Inferior parietal cortex (tissue), 1 donor: Measurements from ENCODE around the gene RFLNA.
A peak's percentile ranks its signal among the peaks of the same experiment; 100 is the strongest.
"Not testable (repeated sequence)": the region's sequence is repeated elsewhere in the genome, so short reads cannot be mapped to it uniquely, and the experiment has no call there.

ENCODE experiments used
- DNase-seq: peaks from one replicate; pipeline ENCODE4 v3.0.0-alpha.2; 2016; ENCODE audit errors: extremely low spot score

RFLNA gene

GRCh38 chr12:124319368-124320050, 24.6 kb downstream of the RFLNA start:
- no peak for DNase-seq

GRCh38 chr12:124321040-124321481, 26.2 kb downstream of the RFLNA start:
- DNase-seq, result peak; percentile 68

- no peak for DNase-seq
Observed at GRCh38 chr12:124321556-124322270, 26.8 kb downstream of the RFLNA start.

- DNase-seq, result no peak
Observed at GRCh38 chr12:124322271-124322998, 27.5 kb downstream of the RFLNA start.

GRCh38 chr12:124322999-124323328, 28.1 kb downstream of the RFLNA start:
- DNase-seq, result not testable (repeated sequence)

GRCh38 chr12:124323771-124324530, 29.1 kb downstream of the RFLNA start:
- DNase-seq, result no peak

- no peak for DNase-seq
Observed at GRCh38 chr12:124324803-124325705, 30.2 kb downstream of the RFLNA start.

- DNase-seq, result no peak
Observed at GRCh38 chr12:124326104-124326503, 31.2 kb downstream of the RFLNA start.

GRCh38 chr12:124326871-124327270, 32.0 kb downstream of the RFLNA start:
- no peak for DNase-seq

GRCh38 chr12:124327362-124328043, 32.6 kb downstream of the RFLNA start:
- no peak for DNase-seq

- DNase-seq, result no peak
Observed at GRCh38 chr12:124328116-124328515, 33.2 kb downstream of the RFLNA start.

GRCh38 chr12:124328636-124329035, 33.7 kb downstream of the RFLNA start:
- DNase-seq, result no peak

- DNase-seq, result no peak
Observed at GRCh38 chr12:124332058-124332672, 37.3 kb downstream of the RFLNA start.

GRCh38 chr12:124332900-124333299, 38.0 kb downstream of the RFLNA start:
- DNase-seq, result no peak

GRCh38 chr12:124333724-124334123, 38.8 kb downstream of the RFLNA start:
- DNase-seq, result no peak

- DNase-seq, result no peak
Observed at GRCh38 chr12:124334266-124334665, 39.4 kb downstream of the RFLNA start.

GRCh38 chr12:124334976-124335375, 40.1 kb downstream of the RFLNA start:
- DNase-seq, result no peak

GRCh38 chr12:124335426-124336183, 40.7 kb downstream of the RFLNA start:
- no peak for DNase-seq

- no peak for DNase-seq
Observed at GRCh38 chr12:124336184-124336437, 41.2 kb downstream of the RFLNA start.
